DND-41 (cell line): ENCODE data around the gene HNRNPA2B1.

Experiments
- CTCF ChIP-seq: IDR thresholded peaks from 2 replicates; pipeline ENCODE4 v1.5.1; 2012; ENCODE audit warnings: borderline replicate concordance, low read length, moderate library complexity, mild to moderate bottlenecking; ENCODE audit not compliant: poor library complexity, severe bottlenecking; ENCODE audit errors: extremely low read depth
- EZH2 ChIP-seq: IDR thresholded peaks from 3 replicates; pipeline ENCODE4 v1.6.1; 2012; ENCODE audit warnings: borderline replicate concordance, low read depth, mild to moderate bottlenecking, moderate library complexity, low read length, inconsistent platforms; ENCODE audit not compliant: severe bottlenecking

- TF ChIP-seq CTCF (no peak), EZH2 (no peak)
These were observed 48.9 kb downstream of the HNRNPA2B1 start for GRCh38 chr7:26151650-26151952.
